Adrenal gland (tissue), 5 donors: ENCODE data around the gene GPM6B.

ENCODE experiments used
- POLR2A ChIP-seq, 2 donors: fragments of 450-650 bp; IDR thresholded peaks; one replicate each; pipeline ENCODE4 v1.6.1; 2017; ENCODE audit warnings: antibody characterized with exemption in 2 of 2, mild to moderate bottlenecking in 2 of 2, moderate library complexity in 1 of 2
- TF ChIP-seq, protein P1 (sequence below), 6 experiments: fragments of 450-650 bp in 4 of 6; fragments of 200-600 bp in 2 of 6; sonication (generic) in 1 of 6; IDR thresholded peaks; 1 replicate in 5 of 6; 2 replicates in 1 of 6; pipeline versions ENCODE4 v1.5.1 to v1.8.0; 2016 to 2021; ENCODE audit warnings: antibody characterized with exemption in 6 of 6, mild to moderate bottlenecking in 2 of 6, moderate library complexity in 1 of 6
- donor health status: DM: no; HTN: no; CAD: no.

DNA sequence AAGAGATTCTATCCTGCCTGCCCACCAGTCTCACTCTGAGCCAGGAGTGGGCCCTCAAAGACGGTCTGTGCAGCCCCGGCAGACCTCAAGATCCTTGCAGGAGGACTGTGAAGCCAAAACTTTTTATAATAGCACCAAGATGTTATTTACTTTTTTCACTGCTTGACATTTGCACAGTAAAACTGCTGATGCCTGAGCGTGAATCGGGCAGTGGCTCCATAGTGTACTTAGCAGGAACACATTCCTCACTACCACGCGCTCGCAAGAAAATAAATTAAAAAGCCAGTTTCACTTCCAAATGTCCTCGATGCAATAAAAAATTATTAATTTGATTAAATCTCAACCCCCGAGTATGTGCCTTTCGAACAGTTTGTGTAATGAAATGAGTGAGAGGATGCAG is 22.5 kb downstream of the GPM6B start:
- TF ChIP-seq, protein P1, sequence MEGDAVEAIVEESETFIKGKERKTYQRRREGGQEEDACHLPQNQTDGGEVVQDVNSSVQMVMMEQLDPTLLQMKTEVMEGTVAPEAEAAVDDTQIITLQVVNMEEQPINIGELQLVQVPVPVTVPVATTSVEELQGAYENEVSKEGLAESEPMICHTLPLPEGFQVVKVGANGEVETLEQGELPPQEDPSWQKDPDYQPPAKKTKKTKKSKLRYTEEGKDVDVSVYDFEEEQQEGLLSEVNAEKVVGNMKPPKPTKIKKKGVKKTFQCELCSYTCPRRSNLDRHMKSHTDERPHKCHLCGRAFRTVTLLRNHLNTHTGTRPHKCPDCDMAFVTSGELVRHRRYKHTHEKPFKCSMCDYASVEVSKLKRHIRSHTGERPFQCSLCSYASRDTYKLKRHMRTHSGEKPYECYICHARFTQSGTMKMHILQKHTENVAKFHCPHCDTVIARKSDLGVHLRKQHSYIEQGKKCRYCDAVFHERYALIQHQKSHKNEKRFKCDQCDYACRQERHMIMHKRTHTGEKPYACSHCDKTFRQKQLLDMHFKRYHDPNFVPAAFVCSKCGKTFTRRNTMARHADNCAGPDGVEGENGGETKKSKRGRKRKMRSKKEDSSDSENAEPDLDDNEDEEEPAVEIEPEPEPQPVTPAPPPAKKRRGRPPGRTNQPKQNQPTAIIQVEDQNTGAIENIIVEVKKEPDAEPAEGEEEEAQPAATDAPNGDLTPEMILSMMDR (IDR thresholded peaks at IDR 0.05), result no peak
- TF ChIP-seq POLR2A (IDR thresholded peaks at IDR 0.05), result no peak
